IPS-18c (cell line): Measurements from ENCODE around the gene MOB3B.
"Not testable (repeated sequence)": the region's sequence is repeated elsewhere in the genome, so short reads cannot be mapped to it uniquely, and the experiment has no call there.

Experiments
- H3K4me3 ChIP-seq: 2 replicates; pipeline ENCODE4 v1.7.0; 2013; ENCODE audit warnings: low read depth, mild to moderate bottlenecking, low read length, moderate library complexity; ENCODE audit not compliant: insufficient read depth
- H3K9me3 ChIP-seq: one replicate; pipeline ENCODE4 v1.6.1; 2013; ENCODE audit warnings: mild to moderate bottlenecking, low read length, moderate library complexity; ENCODE audit not compliant: control insufficient read depth, insufficient read depth

MOB3B gene

DNA sequence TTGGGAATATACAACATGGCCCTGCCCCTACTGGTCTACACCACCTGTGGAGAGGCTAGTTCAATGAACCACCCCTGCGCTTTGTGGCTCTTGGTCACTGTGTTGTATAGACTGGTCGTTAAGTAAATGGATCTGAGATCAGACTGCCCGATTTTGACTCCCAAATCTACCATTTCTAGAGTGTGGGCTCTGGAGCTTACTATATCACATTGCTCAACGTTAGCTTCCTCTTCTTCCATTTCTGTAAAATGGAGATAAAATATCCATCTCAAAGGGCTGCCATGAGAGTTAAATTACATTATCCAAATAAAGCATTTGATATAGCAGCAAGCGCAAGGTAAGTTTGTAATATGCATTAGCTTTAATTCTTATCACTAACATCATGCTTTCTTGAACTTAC, 58.2 kb downstream of the MOB3B start:
- no peaks in the 10 kb centered on the region for H3K9me3 ChIP-seq

DNA sequence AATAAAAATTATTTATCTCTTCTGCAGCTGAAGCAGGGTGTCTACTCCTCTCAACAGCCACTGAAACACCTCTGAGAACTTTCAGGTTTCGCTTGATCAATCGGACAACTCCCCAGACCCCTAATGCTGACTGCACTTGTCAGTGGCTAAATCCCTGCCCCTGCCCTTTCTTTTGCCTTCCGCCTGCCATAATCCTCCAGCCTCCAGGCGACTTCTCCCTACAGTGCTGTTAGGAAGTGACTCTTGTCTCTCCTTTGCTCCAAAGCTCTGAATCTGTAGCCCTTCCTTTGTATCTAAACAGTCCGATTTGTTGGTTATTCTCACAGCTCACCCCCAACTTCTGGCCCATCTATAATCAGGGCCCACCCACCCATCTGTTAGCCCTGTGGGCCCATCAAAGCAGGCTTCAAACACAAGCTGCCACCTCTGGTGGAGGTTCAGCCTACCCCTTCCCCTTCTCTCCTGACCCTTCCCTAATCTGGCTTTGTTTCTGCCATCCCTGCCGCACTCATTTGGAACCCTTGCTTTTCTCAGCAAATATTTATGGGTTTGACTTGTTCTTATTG, 59.2 kb downstream of the MOB3B start:
- H3K9me3 ChIP-seq, result no peaks in the 10 kb centered on the region
- no peak overlapping the region for H3K4me3 ChIP-seq

More for the DNA sequence above, 58.2 kb downstream of the MOB3B start:
- no peak overlapping the region for H3K4me3 ChIP-seq

DNA sequence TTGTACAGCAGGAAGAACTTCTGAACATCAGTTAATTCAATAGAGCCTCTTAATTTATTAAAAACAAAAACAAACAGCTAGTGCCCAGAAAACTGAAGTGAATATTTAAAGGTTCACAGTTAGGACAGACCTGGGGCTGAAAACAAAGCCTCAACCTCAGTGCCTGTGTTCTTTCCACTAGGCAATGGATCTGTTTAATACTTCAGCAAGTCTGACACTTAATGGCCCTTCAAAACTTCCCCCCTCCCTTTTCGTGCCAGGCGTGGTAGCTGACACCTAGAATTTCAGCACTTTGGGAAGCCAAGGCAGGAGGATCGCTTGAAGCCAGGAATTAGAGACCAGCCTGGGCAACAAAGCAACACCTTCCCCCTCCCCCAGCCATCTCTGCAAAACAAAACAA, 60.1 kb downstream of the MOB3B start:
- Histone ChIP-seq H3K9me3 (no peaks in the 10 kb centered on the region), H3K4me3 (no peak overlapping the region)

DNA sequence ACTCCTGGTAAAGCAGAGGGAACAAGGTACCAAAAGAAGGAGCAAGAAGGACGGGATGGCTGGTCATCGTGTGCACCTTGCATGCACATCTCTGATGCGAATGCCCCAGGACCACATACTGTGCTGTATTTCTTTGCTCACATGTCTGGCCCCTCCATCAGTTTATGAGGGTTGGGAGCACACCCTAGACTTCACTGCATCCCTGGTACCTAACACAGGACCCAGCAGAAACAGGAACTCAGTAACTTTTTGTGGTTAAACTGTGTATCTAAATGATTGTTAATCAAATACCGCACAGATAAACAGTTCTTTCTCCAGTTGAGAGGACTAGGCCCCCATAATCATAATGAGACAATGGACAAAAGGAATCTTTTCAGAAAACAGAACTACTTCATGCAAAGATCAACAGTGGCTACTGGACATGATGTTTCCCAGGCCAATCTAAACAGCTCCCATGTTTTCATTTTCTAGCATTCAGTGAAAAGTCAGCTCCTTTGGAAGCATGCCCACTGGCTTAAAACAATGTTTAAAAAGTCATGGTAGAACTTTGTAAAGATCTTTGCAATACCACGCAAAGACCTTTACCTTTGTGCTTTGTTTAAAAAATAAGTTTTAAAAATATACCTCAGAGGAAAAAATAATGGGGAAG, 61.0 kb downstream of the MOB3B start:
- Histone ChIP-seq H3K9me3 (no peaks in the 10 kb centered on the region), H3K4me3 (no peak overlapping the region)

DNA sequence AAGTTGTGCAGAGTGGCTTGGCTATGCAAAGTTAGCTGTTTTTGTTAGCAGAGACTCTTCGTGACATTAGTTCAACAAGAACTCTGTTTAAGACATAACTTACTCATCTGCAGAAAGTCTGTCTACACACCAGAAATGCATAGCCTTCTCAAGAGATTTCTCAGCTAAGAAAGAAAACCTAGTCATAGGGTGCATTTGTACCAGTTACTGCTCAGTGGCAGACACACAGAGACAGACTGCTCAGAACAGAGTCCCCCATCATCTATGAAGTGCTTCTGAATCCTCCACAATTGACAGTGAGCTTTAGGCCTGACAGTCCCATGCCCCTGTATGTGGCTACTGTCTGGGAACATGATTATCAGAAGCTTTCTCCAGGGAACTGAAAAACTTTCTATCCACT, 61.6 kb downstream of the MOB3B start:
- H3K9me3 ChIP-seq, result no peaks in the 10 kb centered on the region
- H3K4me3 ChIP-seq, result no peak overlapping the region

DNA sequence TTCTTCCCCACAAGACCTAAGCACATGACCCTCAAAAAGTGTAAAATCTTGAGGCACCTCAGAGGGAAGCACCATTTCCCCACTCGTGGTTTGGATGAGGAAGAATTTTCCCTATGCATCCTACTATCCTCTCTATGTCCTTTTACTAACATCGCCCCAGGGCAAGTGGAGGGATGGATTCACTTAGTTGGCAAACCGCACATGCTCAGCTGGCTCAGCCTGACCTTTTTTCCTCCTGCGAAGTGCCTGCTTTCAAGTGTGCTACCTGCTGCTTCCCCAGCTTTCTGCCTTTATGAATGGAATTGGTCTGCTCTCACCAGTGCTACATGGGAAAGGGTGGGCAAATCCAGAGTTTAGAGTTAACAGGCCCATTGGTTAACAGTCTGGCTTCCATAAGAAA, 62.1 kb downstream of the MOB3B start:
- Histone ChIP-seq H3K9me3 (no peaks in the 10 kb centered on the region), H3K4me3 (no peak overlapping the region)

DNA sequence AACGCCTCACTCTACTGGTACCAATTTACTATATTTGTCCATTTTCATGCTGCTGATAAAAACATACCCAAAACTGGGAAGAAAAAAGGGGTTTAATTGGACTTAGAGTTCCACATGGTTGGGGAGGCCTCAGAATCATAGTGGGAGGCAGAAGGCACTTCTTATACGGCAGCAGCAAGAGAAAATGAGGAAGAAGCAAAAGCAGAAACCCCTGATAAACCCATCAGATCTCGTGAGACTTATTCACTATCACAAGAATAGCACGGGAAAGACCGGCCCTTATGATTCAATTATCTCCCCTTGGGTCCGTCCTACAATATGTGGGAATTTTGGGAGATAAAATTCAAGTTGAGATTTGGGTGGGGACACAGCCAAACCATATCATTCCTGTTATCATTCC, 63.1 kb downstream of the MOB3B start:
- not testable (repeated sequence) for H3K9me3 ChIP-seq, H3K4me3 ChIP-seq

DNA sequence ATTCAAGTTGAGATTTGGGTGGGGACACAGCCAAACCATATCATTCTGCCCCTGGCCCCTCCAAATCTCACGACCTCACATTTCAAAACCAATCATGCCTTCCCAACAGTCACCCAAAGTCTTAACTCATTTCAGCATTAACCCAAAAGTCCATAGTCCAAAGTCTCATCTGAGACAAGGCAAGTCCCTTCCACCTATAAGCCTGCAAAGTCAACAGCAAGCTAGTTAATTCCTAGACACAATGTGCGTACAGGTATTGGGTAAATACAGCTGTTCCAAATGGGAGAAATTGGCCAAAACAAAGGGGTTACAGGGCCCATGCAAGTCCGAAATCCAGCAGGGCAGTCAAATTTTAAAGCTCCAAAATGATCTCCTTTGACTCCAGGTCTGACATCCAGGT, 64.7 kb downstream of the MOB3B start:
- not testable (repeated sequence) for H3K4me3 ChIP-seq, H3K9me3 ChIP-seq

DNA sequence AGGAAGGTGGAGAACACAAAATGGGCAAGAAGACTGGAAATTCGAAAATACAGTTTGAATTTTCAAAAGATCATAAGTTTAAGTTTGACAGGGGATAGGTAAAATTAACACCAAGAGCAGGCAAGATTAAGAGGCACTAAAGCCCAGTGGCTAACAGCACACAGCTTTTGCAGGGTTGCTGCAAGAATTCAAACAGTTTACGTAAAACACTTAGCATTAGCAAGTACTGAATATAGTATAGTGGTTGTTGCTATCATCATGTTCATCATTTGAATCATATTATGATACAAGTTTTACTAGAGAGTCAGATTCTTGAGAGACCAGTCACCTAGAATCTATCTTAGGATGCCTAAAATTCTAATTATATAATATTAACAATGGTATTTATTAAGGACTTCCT, 66.8 kb downstream of the MOB3B start:
- H3K4me3 ChIP-seq, result no peak overlapping the region
- H3K9me3 ChIP-seq, result no peaks in the 10 kb centered on the region

DNA sequence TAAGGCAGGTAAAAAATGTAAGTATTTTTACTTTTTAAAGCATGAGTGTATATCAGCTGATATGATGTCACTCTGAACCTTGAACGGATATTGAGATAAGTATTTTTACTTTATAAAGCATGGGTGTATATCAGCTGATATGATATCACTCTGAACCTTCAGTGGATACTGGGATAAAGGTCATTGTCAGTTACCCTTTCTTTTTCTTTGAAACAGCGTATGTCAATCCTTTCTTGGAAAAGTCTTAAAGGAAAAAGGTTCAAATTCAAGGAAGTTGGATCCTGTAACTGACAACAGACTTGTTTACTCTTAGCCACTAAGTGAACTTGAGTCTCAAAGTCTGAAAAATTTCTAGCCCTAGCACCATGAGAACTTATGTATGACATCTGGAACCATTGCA, 67.2 kb downstream of the MOB3B start:
- H3K9me3 ChIP-seq, result no peaks in the 10 kb centered on the region
- H3K4me3 ChIP-seq, result no peak overlapping the region

DNA sequence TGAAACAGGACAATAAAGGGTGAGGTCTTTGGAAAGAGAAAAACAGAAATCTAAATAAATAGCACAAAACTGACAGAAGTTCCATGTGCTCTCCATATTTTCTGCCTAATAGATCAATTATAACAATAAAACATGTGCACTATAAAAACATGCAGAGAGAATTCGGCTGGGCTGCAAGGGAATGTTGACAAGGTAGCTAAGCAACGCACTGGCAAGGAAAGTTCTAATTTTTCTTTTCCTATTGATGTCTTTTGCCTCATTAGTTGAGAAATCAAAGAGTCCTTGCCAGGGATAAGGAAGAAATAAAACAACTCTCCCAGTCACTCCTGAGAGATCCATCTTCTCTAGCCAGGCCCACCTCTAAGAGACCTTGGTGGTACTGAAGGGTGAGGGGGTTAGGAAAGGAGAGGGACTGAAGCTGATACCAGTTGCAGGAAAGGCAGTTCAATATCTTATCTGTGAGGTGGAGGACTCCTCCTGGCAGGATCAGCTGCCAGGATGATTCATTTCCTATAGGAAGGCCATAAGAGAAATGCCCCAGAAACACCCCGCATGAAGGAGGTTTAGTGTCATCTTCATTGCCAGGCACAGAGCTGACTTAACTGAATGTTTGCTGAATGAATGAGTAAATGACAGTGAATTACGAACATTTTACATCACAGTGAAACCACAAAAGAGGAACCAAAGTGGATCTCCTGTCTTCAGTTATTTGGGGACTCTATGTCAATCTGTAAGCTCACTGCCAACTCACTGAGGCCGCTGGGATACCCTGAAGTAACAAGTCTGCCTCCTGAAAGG, 69.2 kb downstream of the MOB3B start:
- Histone ChIP-seq H3K4me3 (no peak overlapping the region), H3K9me3 (no peaks in the 10 kb centered on the region)

DNA sequence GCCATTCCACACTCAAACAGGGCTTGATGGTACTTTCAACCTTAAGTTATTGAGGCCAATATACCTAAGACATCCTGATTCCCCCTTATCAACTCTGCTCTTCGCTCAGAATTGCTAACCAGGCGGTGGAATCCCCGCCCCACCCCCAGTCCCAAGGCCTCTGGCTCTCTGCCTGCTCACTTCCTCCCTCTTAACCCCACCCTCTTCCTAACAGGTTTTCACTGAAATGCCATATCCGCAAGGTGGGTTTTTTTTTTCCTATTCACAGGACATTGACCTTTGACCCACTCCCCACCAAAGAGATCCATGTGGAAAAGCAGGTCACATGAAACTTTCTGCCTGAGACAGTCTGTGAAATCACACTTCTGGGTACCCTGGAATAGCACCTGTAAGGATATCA, 72.2 kb downstream of the MOB3B start:
- H3K4me3 ChIP-seq, result no peak overlapping the region
- no peaks in the 10 kb centered on the region for H3K9me3 ChIP-seq

DNA sequence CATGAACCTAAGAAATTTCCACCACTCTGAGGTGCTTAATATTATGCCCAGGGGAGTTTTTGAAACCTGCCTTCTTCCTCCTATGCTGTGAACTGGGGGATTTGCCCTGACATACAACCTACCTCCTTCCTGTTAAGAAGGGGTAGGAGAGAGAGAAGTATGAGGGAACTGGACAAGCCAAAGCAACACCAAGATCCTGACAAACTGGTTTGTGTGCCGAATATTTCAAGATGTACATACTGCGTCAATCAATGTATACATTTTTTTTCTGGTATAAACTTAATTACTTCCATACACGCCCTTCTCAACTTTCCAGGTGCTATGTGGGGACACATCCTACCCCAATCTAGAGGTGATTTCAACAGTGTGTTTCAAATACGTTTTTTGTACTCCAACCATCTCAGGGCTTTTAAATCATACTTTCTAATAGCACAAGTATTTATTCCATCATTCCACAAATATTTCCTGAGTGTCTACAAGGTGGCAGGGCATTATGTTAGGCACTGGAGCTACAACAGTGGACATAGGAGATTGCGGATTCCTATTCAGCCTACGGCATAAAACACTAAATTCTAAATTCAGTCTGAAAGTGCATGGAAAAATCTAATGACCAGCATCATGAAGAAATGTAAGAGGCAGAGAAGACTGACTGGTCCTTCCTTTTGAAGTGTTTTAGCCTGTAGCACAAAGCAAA, 75.6 kb downstream of the MOB3B start:
- no peak overlapping the region for H3K4me3 ChIP-seq
- H3K9me3 ChIP-seq, result no peaks in the 10 kb centered on the region

DNA sequence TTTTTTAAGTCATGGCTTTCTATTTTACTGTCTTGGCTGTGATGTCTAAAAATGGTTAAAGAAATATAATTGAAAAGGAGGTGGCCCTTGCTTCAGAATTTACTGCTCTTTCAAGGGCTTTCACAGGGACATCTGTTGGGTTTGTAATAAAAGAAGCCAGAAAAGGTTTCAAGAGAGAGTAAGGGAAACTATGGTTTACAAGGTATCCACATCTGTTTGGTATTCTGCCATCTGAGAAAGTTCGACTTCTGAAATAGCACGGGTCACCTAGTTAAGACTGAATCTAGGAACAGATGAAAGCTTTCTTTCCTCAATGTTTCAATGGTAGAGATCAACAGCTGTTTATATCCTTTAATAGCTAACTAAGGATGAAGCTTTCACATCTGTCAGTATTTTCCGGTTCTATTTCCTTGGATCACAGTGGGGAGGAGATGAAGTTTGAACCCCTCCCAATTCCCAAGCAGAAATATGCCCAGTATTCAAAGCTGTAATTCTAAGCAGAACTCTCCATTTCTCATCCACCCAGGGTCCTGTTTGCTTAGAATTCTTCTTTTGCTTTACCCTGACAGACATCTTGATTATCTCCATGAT, 78.3 kb downstream of the MOB3B start:
- Histone ChIP-seq H3K4me3 (no peak overlapping the region), H3K9me3 (no peaks in the 10 kb centered on the region)

DNA sequence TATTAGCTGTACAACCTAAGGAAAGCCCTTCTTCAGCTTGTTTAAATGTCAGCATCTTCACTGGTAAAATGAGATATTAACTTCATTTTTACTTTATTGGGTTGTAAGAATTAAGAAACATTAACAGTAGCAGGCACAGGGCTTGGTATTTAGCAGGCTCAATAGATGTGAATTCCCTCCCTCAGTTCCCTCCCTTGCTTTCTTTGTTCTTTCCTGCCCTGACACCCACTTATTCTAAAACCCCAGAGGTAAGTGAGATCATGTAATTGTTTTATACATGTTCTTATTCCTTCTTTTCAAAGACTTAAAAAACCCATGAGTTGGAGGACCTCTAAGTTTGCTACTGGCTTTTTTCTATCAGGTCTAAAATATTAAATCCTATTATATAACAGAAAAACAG, 78.9 kb downstream of the MOB3B start:
- H3K9me3 ChIP-seq, result no peaks in the 10 kb centered on the region
- no peak overlapping the region for H3K4me3 ChIP-seq

DNA sequence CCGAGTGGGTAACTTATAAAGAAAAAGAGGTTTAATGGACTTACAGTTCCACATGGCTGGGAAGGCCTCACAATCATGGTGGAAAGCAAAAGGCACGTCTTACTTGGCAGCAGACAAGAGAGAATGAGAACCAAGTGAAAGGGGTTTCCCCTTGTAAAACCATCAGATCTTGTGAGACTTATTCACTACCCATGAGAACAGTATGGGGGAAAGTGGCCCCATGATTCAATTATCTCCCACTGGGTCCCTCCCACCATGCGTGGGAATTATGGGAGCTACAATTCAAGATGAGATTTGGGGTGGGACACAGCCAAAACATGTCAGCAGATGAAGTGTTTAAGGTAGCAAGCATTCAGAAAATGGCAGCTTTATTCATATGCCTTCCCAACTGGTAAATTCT, 81.3 kb downstream of the MOB3B start:
- not testable (repeated sequence) for H3K4me3 ChIP-seq, H3K9me3 ChIP-seq

DNA sequence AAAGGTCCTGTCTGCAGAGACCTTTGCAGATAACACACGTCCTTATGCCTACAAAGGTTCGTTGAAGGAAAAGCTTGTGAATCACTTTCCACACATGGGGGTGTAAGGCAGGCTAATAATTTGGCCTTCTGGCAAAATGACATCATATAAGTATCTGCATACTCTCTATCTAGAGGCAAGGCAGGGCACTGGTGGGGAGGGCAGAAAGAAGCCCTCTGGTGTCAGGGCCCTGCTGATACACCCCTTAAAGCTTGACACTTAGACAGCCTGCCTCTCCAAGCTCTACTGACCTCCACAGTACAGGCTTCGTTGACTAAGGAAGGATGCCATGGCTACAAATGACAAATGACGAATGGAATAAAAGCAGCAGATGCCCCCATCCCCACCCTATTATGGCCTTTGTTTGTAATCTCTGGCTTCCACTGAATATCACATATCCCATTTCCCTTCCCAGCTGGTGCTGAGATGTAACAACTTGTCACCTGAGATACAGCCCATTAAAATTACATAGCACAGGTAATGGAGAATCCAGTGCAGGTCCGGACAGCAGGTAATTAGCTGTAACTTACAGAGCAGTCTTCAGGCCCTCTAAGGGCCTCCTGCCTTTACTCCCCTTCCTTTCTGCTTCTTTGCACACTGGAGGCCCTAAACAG, 82.5 kb downstream of the MOB3B start:
- no peaks in the 10 kb centered on the region for H3K9me3 ChIP-seq
- no peak overlapping the region for H3K4me3 ChIP-seq
